ENCODE data around the gene LEPROT.

DNA sequence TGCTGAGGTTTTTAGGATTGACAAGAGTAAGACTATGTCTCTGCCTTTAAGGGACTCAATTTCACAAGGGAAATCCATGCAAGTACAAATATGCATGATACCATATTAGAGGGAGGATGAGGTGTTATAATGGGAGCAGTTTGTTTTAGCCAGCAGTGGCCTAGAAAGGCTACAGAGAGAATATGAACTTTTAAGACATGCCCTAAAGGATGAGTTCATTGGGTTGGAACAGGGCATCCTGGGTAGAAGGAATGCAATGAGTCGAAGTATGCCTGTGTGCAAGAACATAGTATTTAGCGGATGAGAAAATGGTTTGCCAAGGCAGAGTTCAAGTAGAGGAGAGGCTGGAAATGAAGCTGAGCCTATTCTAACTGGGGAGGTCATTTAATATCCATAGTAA lies 32.6 kb upstream of the LEPROT start:
- no peak for TF ChIP-seq POLR2AphosphoS5 (IDR thresholded peaks at IDR 0.05; ENCODE audit: low read depth)
- TF ChIP-seq, protein P1, sequence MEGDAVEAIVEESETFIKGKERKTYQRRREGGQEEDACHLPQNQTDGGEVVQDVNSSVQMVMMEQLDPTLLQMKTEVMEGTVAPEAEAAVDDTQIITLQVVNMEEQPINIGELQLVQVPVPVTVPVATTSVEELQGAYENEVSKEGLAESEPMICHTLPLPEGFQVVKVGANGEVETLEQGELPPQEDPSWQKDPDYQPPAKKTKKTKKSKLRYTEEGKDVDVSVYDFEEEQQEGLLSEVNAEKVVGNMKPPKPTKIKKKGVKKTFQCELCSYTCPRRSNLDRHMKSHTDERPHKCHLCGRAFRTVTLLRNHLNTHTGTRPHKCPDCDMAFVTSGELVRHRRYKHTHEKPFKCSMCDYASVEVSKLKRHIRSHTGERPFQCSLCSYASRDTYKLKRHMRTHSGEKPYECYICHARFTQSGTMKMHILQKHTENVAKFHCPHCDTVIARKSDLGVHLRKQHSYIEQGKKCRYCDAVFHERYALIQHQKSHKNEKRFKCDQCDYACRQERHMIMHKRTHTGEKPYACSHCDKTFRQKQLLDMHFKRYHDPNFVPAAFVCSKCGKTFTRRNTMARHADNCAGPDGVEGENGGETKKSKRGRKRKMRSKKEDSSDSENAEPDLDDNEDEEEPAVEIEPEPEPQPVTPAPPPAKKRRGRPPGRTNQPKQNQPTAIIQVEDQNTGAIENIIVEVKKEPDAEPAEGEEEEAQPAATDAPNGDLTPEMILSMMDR (conservative IDR thresholded peaks at IDR 0.05; ENCODE audit: low read depth in 2 of 2): no peak
- no peak for TF ChIP-seq EZH2 (IDR thresholded peaks at IDR 0.05; ENCODE audit: low read depth, unreplicated experiment)
- TF ChIP-seq EZH2phosphoT487 (IDR thresholded peaks at IDR 0.05; ENCODE audit: unreplicated experiment): no peak
- TF ChIP-seq, protein P2, sequence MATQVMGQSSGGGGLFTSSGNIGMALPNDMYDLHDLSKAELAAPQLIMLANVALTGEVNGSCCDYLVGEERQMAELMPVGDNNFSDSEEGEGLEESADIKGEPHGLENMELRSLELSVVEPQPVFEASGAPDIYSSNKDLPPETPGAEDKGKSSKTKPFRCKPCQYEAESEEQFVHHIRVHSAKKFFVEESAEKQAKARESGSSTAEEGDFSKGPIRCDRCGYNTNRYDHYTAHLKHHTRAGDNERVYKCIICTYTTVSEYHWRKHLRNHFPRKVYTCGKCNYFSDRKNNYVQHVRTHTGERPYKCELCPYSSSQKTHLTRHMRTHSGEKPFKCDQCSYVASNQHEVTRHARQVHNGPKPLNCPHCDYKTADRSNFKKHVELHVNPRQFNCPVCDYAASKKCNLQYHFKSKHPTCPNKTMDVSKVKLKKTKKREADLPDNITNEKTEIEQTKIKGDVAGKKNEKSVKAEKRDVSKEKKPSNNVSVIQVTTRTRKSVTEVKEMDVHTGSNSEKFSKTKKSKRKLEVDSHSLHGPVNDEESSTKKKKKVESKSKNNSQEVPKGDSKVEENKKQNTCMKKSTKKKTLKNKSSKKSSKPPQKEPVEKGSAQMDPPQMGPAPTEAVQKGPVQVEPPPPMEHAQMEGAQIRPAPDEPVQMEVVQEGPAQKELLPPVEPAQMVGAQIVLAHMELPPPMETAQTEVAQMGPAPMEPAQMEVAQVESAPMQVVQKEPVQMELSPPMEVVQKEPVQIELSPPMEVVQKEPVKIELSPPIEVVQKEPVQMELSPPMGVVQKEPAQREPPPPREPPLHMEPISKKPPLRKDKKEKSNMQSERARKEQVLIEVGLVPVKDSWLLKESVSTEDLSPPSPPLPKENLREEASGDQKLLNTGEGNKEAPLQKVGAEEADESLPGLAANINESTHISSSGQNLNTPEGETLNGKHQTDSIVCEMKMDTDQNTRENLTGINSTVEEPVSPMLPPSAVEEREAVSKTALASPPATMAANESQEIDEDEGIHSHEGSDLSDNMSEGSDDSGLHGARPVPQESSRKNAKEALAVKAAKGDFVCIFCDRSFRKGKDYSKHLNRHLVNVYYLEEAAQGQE (IDR thresholded peaks at IDR 0.05; ENCODE audit: unreplicated experiment): no peak
- TF ChIP-seq, protein P3, sequence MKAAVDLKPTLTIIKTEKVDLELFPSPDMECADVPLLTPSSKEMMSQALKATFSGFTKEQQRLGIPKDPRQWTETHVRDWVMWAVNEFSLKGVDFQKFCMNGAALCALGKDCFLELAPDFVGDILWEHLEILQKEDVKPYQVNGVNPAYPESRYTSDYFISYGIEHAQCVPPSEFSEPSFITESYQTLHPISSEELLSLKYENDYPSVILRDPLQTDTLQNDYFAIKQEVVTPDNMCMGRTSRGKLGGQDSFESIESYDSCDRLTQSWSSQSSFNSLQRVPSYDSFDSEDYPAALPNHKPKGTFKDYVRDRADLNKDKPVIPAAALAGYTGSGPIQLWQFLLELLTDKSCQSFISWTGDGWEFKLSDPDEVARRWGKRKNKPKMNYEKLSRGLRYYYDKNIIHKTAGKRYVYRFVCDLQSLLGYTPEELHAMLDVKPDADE (IDR thresholded peaks at IDR 0.05): no peak
- TF ChIP-seq ZNF114 (CRISPR knock-in tag; IDR thresholded peaks at IDR 0.05): no peak
- no peak for TF ChIP-seq JUNB (IDR thresholded peaks at IDR 0.05; ENCODE audit: unreplicated experiment)
- no peak for TF ChIP-seq ZNF331 (CRISPR knock-in tag; IDR thresholded peaks at IDR 0.05; ENCODE audit: low read depth)
- no peak for TF ChIP-seq CREB1 (CRISPR knock-in tag; IDR thresholded peaks at IDR 0.05; ENCODE audit: low read depth)
